Retinal pigment epithelial cell (primary cell): ENCODE results near the gene ZEB2.

ENCODE experiments used
- DNase-seq: peaks from one replicate; pipeline ENCODE4 v3.0.0-alpha.2; 2010; ENCODE audit warnings: low read depth
- H3K4me3 ChIP-seq: 2 replicates; pipeline ENCODE4 v1.5.1; 2011; ENCODE audit warnings: mild to moderate bottlenecking, low read length, control low read depth, moderate library complexity
- CTCF ChIP-seq: conservative IDR thresholded peaks from 2 replicates; pipeline ENCODE4 v1.5.1; 2011; ENCODE audit warnings: low read depth, low read length, control low read depth, inconsistent platforms

ZEB2 gene

GRCh38 chr2:144452989-144453336 is 67.0 kb downstream of the ZEB2 start:
- no peak for DNase-seq
- peak overlapping the region; percentile 38 for H3K4me3 ChIP-seq
- TF ChIP-seq CTCF, result no peak

- no peak for DNase-seq
- peak overlapping the region; percentile 38 for H3K4me3 ChIP-seq
- peak; percentile 31 for TF ChIP-seq CTCF
Observed at GRCh38 chr2:144452169-144452988, 67.5 kb downstream of the ZEB2 start.

GRCh38 chr2:144451443-144451842 is 68.5 kb downstream of the ZEB2 start:
- no peak for TF ChIP-seq CTCF
- no peak for DNase-seq
- H3K4me3 ChIP-seq, result no peak overlapping the region

GRCh38 chr2:144449028-144449406 is 70.9 kb downstream of the ZEB2 start:
- H3K4me3 ChIP-seq, result no peak overlapping the region
- no peak for DNase-seq
- TF ChIP-seq CTCF, result peak; percentile 52

GRCh38 chr2:144448389-144449027 is 71.4 kb downstream of the ZEB2 start:
- no peak overlapping the region for H3K4me3 ChIP-seq
- TF ChIP-seq CTCF, result no peak
- no peak for DNase-seq

GRCh38 chr2:144447535-144447934 is 72.4 kb downstream of the ZEB2 start:
- DNase-seq, result no peak
- no peak overlapping the region for H3K4me3 ChIP-seq
- no peak for TF ChIP-seq CTCF

- no peak for TF ChIP-seq CTCF
- H3K4me3 ChIP-seq, result no peak overlapping the region
- no peak for DNase-seq
Observed at GRCh38 chr2:144446136-144446535, 73.8 kb downstream of the ZEB2 start.
